ENCODE results near the gene KCNE4.

Gene KCNE4

DNA sequence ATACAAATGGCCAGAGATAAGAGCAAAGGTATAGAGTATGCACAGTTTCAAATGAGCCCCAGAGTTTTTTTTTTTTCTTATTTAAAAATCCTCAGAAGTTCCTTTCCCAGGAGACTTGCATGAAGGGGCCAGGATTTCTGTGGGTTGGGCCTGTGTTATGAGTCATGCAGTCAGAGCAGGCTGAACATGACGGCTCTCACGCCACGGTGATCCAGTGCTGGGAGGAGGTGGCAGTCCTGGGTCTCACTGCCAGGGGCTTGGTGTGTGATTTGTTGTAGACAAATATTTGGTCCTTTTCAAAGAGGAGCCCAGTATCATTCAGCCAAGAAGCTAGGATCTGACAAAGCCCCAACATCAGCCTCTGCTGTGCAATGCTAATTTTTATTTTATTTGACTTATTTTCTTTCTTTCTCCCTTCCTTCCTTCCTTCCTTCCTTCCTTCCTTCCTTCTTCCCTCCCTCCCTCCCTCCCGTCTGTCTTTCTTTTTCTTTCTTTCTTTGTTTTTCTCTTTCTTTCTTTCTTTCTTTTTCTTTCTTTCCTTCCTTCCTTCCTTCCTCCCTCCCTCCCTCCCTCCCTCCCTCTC is 10.4 kb upstream of the KCNE4 start:
- peak; percentile 99 for DNase-seq (ENCODE audit: low read depth)

DNA sequence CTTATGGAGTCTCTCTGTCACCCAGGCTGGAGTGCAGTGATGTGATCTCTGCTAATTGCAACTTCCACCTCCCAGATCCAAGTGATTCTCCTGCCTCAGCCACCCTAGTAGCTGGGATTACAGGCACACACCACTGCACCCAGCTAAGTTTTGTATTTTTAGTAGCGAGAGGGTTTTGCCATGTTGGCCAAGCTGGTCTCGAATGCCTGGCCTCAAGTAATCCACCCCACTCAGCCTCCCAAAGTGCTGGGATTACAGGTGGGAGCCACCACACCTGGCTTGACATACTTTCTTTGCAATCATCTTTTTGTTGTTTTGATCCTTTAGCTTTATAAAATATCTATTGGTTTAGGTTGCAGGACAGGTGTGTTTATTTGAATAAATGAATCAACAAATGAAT is 9.7 kb upstream of the KCNE4 start:
- no peak for DNase-seq (ENCODE audit: low read depth)

DNA sequence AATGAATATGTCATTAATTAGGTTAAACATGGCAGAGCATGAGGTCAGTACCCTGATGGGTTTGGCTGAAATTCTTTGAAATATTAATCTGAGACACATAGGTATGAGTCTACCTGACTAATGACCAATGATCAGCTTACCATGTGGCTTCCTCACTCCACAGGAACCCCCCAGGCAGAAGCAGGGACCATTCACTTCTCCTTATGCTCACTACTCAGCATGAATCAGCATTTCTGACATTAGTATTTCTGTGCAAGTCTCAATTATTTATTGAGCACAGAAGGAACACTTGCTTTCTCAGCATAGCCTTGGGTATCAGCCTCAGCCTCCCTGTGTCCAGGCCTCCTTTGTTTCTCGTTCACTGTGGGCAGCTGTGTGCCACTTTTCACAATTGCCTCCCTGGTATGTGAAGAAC is 9.3 kb upstream of the KCNE4 start:
- peak; percentile 74 for DNase-seq (ENCODE audit: low read depth)

DNA sequence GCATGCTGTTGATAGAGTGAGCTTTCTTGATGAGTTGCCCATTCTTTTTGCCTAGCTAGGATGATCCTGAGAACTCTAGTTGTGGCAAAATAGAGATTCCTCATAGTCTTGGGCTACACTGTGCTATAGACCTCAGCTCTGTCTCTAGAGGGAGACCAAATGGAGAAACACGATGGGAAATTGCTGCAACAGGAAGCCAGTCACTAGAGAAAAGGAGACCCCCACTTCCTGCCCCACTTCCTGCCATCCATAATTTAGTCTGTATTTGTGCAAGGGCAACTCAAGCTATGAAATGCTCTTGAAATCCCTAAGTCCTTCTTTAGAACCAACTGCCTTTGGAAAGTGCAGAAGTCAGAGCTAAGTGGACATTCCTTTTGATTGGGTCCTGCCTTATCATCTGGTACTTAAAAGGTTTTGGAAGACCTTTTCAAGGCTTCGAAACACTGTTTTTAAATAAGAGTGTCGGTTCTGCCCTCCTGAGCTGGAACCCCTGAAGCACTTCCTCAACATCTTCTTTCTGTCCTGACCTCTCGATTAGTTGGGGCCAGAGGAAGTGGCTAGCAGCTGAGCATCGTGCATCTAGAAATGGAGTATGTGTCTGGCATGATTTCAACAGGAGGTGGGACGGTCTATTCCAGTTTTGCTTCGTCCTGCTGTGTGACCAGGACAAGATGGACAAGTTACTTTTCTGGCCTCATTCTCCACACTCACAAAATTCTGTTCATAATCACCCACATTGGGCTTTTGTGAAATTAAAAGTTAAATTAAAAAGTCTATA is 8.6 kb upstream of the KCNE4 start:
- DNase-seq (ENCODE audit: low read depth), result no peak

GRCh38 chr2:223044092-223044836 is 7.7 kb upstream of the KCNE4 start:
- no peak for DNase-seq (ENCODE audit: low read depth)

GRCh38 chr2:223044916-223045700 is 6.9 kb upstream of the KCNE4 start:
- no peak for DNase-seq (ENCODE audit: low read depth)

DNA sequence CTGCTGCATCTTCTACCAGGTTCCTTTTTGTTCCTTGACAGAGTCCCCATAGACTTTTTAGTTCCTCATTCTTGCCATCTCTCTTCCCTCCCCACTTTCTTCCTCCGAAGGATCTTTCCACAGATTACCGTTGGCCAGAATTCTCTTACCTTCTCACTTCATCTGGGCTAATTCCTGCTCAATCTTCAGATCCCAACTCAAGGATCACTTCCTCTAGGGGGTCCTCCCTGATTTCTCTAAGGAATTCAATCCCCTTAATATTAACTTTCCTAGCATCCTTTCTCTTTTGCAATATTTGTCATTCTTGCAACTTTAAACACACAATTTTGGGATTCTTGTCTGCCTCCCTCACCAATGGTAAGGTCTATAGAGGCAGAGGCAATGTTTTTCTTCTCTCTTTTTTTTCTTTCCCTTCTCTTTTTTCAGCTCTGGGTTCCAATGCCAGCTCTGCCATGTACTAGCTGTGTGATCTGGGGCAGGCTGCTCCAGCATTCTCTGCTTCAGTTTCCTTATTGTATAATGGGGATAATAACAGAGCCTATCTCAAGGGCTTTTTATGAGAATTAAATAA is 5.4 kb upstream of the KCNE4 start:
- peak; percentile 80 for DNase-seq (ENCODE audit: low read depth)

DNA sequence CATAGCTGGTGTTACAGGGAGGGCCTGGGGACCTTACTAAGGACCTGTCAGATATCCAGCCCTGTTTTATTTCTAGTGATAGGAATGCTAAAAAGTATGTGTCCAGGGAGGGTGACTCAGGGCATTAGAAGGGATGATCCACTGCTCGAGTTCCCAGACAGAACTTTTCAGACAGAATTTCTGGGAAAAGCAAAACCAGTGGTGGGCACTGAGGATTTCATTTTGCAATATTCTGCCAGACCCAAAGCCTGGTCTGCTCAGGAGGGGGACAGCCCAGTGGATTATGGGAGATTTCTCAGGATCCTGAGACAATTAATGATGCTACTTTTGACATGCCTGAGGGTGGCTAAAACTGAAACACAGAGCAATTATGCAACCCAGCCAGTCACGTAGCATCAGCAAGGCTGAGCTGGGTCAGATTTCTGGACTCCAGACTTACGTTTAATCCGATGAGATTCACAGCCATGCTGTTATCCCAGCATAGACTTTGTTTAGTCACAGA is 4.7 kb upstream of the KCNE4 start:
- DNase-seq (ENCODE audit: low read depth), result peak; percentile 98

- no peak for DNase-seq (ENCODE audit: low read depth)
Observed at GRCh38 chr2:223048519-223048918, 3.5 kb upstream of the KCNE4 start.

DNA sequence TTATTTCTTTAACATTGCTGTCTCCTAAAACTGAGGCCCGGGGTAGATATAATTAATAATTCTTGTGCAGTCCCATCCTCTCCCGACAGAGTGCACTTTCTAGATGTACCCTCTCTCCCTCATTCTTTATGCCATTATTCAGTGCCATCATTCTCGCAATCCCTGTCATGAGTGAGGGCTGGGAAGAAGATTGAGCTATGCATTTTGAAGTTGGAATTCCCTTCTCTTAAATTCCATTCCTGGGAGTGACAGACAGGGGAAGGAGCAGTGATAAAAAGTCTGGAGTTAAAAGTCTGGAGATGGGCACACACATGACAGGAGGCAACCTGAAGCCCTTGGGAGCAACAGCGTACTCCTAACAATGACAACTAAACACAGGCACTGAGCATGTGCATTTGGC is 2.6 kb upstream of the KCNE4 start:
- peak; percentile 54 for DNase-seq (ENCODE audit: low read depth)

DNA sequence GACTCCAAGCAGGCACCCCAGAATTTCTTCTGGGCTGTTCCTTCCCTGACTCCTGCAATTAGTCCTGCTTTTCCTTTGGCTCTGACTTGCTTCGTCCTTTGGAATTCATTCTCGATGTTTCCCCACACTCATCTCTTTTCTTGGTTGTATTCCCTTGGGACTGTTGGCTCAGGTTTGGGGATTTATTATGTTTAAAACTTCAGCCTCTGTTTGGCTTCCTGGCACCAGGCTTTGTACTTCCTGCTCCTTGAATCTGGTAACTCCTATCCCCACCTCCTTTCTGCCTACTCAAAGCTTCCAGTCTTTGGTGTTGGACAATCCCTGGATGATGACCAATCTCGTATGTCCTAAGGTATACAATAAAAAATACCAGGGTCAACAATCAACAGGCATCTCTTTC is 1.8 kb upstream of the KCNE4 start:
- DNase-seq (ENCODE audit: low read depth), result no peak

DNA sequence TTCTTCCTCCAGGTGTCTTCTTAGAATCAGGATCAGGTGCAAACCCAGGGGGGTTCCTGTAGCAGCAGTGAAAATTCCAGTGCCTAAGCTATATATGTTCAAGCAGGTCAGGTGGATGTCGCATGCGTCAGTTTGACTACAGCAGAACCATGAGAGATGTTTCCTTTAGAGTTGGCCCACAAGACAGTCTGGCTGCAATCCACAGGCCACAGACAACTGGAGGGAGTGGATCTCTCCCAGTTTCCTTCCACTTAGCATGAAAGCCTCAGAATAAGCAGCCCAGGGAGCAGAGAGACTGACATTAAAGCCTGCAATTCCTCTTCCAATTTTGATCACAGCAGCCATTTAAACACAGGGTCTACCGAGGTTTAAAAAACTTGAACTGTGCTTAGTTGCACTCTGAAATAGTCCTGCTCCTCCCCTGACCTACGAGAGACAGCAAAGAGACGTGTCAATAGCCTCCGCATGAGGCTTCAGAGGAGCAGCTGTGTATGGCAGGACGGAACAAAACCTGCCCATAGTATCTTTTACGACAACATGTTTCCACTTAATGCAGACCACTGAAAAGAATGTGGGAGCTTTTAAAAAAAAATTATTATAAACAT is 988 bp upstream of the KCNE4 start:
- peak; percentile 82 for DNase-seq (ENCODE audit: low read depth)

- DNase-seq (ENCODE audit: low read depth), result peak; percentile 49
Observed at GRCh38 chr2:223052548-223053483, 826 bp downstream of the KCNE4 start.

DNA sequence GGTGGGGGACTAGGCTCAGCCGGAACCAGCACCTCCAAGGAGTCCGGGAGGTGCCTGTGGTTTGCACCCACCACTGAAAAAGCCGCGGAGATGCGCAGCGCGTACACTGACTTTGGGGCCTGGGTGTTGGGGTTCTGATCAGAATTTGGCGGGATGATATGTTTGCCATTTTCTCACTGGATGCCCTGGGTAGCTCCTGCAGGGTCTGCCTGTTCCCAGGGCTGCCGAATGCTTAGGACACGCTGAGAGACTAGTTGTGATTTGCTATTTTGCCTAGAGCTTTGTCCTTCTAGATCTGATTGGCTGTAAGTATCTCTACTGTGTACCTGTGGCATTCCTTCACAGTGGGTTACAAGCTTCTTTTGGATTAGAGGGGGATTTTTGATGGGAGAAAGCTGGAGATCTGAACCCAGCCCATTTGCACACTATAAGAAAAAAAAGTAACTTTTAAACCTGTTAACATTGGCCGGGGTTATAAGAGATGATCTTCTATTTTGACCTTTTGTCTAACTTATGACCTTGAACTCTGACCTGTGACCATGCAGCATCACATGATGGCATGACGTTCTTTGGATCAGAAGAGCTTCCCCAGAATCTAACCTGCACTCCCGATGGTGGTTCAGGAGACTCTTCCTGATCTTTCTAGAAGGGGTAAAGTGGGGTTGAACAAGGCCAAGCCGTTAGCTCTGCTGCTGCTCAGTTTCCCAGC is 1.6 kb downstream of the KCNE4 start:
- peak; percentile 45 for DNase-seq (ENCODE audit: low read depth)

DNA sequence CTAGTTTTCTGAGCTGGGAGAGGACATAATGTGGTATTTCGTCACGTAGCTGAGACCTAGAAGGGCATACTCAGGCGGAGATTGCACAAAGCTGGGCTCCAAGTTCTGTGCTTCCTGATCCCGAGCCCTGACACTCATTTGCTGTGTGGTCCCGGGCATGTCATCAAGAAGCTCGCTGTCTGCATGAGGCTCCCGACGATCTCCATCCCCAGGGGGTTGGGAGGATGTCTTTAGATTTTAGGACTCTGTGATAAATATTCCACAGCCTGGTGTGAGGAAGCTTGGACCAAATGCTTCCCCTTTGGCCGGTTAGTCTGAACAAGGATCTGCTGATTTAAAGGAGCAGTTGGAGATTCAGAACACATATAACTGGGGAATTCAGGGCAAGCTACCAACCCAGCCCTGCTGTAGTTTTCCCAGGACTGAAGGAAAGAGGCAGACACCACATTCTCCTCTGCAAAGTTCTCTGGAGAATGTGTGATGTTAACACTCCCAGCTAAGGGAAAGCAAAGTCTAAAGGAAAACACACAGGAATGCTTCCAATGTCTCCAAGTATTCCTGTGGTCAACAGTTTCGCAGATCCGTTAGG is 2.3 kb downstream of the KCNE4 start:
- DNase-seq (ENCODE audit: low read depth), result peak; percentile 96

DNA sequence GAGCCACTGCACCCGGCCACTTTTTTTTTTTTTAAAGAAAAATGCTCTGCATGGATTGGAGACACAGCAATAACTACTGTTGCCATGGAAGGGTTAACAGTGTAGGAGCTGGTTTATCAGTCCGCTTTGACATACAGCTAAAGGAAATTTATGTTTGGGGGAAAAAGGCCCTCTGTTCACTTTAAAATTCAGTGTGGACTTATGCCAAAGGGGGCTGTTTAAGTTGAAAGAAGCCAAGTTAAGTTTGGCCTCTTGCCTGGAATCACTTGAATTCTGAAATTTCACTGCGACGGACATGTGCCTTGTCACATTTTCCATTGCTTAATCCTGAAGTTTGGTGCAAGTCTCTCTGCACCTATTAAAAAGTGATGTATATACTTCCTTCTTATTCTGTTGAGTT is 3.1 kb downstream of the KCNE4 start:
- DNase-seq (ENCODE audit: low read depth), result peak; percentile 84

- peak; percentile 76 for DNase-seq (ENCODE audit: low read depth)
Observed at GRCh38 chr2:223055836-223056235, 3.8 kb downstream of the KCNE4 start.

DNA sequence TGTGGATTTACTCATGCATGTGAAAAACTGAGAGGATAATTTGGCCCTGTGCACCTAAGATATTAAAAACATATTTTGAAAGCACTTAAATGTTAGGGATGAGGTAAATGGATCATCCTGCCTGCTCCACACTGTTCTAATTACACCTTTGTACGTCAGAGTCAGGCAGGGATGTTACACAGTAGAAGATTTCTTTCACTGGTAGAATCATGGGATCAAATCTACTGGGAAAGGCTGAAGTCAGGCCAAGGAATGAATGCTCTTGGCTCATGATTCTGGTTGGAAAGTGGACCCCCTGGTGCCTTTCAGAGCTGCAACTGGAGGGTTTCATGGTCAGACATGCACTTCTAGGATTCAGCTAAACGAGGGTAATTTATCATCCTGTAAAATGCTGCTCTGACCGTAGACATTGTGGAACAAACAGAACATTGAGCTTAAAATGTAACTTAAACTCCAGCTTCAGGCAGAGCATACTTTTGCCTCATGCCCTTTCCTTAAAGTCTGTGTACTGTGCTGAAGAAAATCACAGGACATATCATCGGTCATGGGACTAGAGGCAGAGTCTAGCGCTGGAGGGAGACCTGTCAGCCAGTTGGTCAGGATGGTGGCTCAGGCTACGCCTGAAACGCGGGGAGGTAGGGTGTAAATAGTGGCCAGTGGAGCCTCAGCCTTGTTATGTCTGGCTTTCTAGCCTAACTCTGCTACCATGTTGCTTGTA is 4.9 kb downstream of the KCNE4 start:
- DNase-seq (ENCODE audit: low read depth), result peak; percentile 71

DNA sequence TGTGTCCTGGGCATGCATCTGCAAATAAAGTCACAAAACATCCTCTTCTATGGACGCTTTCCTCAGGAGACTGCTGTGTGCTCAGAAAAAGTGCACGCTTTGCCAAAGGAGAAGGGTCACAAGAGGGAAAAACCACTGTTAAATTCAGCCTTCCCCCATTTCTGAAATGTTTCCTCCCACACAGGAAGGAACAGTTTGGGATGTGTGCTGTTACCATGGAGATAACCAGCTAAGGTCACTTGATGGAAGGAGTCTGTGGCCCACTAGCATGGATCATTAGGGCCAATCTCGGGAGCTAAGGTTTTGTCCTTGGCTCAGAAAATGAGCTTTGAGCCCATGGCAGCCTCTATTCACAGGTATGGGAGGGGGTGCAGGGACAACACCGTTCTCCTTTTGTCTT is 5.6 kb downstream of the KCNE4 start:
- peak; percentile 58 for DNase-seq (ENCODE audit: low read depth)
